Right renal pelvis (tissue), 4 donors: ENCODE data around the gene PABPN1L. TPM values are rescaled to one million over a fixed set of nuclear protein-coding genes. Genes with fewer than 3 reads are reported as not detected.
"Not testable (repeated sequence)": the region's sequence is repeated elsewhere in the genome, so short reads cannot be mapped to it uniquely, and the experiment has no call there.

Source experiments
- DNase-seq, 4 donors: peaks; one replicate each; pipeline ENCODE4 v3.0.0-alpha.2; 2013; ENCODE audit warnings: low read depth in 4 of 4, low spot score in 3 of 4, missing footprints in 1 of 4
- polyA plus RNA-seq, 4 donors: library from polyadenylated mRNA; unstranded; fragments of 120-200 nt; gene quantifications; one replicate each; pipeline ENCODE4 v1.2.1, GENCODE V29; 2013; ENCODE audit not compliant: insufficient read length in 4 of 4

The PABPN1L gene
- polyA plus RNA-seq, 4 donors = 0.09 TPM; not detected in 3

DNA sequence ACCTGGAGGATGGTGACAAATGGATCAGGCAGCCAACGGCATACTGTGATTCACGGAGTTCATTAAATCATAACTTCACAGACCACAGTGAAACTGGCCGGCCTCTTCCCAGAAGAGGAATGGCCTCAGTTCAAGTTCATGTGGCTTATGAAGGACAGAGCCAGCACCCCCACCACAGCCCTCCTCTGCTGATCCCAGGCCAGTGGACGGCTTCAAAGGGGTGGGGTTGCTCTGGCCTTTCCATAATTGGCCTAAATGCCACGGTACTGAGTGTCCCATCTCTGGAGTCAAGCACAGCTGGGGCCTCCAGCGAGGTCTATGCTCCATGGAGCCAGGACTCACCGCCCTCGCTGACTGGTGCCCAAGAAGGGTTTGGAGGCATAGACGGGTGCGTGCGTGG lies 31.1 kb downstream of the PABPN1L start:
- DNase-seq = no peak

DNA sequence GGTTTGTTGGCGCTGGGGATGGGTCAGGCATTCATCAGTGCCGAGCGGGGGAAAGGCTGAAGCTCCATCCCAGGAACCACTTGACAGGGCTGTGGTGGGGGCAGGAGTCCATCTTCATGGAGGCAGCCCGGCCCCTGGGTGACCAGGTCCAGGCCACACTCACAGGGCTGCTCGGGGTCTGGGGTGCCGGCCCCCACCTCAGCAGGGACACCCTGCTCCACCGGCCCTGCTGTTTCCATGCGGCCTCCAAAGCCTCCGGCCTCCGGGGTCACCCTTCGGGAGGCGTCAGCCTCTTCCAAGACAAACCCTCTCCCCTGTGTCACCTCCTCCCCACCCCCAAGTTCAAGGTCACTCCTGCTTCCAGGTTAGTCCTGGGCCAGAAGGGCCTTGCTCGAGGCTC lies 31.8 kb downstream of the PABPN1L start:
- no peak for DNase-seq

DNA sequence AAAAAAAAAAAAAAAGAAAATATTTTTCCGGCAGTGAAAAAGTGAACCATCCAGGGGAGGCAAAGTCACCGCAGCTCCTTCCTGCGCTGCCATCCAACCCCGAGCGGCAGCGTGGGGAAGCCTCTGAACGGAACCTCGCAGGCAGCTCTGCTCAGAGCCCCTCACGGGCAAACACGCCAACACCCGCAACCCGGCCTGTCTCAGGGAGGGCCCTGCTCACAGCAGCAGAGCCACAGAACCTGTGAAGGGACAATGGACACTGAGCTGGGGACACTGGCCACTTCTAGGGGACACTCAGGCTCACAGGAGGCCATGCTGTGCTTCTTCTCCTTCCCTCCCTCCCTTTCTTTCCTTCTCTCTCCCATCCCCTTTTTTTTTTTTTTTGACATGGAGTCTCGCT lies 33.4 kb downstream of the PABPN1L start:
- DNase-seq = no peak

DNA sequence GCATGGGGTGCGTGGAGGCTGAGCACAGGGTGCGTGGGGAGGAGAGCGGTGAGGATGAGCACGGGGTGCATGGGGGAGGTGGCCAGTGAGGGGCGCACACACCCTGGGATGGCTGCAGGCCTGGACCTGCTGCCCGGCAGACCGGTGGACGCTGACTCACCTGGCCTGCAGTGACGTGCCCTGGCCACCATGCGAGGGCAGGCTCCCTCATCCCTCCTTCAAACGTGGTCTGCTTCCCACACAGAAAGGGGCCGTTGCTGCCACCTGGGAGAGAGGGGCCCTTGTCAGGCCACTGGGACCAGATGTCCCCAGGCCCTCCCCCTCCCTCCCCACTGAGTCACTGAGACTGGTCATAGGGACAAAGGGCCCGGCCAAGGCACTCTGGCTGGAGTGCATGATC lies 34.6 kb downstream of the PABPN1L start:
- DNase-seq = no peak

DNA sequence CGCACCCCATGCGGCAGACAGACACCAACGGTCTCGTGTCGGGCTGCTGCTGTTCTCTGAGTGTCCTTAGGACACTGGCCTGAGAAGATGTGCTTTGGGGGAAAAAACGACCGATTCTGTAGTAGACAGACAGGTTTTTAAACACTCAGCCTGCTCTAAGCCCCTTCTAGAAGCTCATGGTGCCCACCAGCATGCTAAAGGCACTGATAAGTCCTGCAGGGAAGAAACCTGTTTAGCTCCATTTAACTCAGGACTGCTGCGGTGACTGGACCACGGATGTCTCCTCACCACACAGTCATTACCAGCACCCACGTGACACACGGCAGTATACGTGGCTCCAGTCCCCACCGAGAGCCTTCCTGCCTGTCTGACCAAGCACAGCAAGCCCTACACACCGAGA lies 35.7 kb downstream of the PABPN1L start:
- no peak for DNase-seq

DNA sequence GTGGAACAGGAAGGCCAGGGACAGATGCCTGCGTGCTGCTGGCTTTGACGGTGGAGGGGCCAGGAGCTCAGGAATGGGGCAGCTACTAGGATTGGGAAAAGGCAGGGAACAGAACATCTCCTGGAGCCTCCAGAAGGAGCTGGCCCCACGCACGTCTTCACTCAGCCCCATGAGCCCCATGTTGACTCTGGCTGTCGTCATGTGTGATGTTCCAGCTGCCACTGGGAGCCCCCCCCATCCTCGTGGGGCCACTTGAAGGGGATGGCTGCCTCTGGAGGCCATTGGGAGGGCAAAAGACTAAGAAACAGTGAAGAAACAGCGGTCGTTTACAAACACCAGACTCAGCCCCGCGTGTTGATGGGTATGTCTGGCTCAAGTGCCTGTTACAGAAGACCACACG lies 36.2 kb downstream of the PABPN1L start:
- DNase-seq = peak in 3 of 4 donors; percentile 30 to 58 (median 41)

DNA sequence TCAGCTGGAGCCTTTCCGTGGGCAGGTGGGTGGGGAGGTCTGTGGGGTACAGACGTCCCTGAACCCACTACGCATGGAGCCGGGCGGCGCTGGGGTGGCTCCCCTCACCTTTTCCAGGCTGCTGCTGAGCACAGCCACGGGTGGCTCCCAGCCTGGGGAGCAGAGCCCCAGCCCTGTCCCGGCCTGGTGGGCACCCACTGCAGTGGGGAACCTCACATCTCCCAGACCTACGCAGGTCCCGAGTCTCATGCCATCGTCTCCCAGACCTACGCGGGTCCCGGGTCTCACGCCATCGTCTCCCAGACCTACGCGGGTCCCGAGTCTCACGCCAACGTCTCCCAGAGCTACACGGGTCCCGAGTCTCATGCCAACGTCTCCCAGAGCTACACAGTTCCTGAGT lies 37.7 kb downstream of the PABPN1L start:
- no peak for DNase-seq

DNA sequence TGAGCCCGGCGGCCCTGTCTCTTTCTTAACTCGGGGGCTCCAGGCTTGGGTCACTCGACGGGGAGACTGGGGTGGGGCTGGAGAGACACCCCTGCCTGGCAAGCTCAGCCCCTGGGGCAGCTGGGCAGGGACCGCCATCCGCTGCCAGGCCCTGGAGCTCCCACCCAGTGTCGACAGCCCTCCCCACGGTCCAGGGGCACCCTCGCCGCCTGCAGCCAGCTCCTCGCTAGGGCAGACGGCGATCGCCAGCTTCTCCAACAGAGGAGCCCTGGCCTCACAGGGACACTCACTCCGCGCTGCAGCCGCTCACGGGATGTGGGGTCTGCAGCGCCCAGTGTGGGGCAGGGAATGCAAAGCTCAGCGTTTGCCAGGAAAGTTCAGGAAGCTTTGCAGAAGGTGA lies 38.7 kb downstream of the PABPN1L start:
- no peak for DNase-seq

DNA sequence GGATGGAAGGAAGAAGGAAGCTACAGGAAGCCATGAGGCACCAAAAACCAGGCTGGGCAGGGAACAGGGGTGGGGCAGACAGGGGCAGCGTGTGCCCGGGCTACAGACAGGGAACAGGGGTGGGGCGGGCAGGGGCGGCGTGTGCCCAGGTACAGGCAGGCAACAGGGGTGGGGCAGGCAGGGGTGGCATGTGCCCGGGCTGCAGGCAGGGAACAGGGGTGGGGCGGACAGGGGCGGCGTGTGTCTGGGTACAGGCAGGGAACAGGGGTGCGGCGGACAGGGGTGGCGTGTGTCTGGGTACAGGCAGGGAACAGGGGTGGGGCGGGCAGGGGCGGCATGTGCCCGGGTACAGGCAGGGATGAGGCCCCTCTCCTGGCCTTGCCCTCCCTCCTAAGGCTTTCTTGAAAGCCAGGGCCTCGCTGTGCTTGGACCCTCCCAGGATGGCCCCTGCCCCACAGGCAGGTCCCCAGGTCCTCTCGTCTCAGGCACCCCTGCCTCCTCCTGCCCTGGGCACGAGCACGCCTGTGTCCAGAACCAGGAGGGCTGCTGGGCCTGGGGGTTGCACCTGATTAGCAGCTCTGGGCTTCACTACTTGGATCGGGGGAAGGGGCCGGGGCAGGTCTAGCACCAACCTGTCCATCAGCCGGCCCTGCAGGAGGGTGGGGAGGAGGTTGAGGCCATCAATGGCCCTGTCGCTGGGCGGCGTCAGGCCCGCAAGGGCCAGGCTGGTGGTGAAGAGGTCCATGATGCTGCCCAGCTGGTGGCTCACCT lies 40.2 kb downstream of the PABPN1L start:
- DNase-seq = no peak

DNA sequence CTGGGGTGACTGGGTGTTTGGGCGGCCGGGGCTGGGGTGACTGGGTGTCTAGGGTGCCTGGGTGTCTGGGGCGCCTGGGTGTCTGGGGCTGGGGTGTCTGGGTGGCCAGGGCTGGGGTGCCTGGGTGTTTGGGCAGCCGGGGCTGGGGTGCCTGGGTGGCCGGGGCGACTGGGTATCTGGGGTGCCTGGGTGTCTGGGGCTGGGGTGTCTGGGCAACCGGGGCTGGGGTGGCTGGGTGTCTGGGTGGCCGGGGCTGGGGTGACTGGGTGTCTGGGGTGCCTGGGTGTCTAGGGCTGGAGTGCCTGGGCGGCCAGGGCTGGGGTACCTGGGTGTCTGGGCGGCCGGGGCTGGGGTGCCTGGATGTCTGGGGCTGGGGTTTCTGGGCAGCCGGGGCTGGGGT lies 41.3 kb downstream of the PABPN1L start:
- no peak for DNase-seq

DNA sequence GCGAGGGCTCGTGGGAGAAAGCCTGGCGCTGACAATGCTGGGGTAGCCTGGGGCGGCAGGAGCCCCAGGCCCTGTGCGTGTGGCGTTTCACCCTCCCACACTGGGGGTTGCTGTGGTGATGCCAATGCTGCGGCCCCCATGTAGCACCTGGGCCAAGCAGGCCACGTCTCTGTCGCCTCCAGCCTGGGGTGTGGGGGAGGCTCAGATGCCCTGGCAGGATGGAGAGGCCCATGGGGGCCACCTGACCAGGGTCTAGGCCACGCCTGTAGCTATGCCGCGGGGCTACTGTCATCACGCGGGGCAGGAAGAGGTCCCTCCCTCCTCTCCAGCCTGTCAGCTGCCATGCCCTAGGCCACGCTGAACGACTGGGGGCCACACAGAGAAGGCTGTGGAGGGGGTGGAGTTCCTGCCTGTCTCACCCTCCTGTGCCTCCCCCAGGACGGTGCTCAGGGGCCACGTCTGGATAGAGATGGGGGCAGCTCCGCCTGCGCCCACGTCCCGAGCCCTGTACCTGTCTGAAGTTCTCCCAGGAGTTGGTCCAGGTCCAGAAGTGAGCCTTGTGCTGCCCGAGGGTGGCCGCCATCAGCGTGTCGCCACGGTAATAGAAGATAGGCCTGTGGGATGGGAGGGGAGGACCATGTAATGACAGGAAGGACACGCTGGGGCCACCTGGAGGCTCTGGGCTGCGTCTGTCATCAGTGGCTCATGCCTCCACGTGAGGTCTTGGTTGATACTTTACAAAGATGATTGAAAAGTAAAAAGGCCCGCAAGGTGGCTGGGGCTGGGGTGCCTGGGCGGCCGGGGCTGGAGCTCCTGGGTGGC lies 42.0 kb downstream of the PABPN1L start:
- no peak for DNase-seq

DNA sequence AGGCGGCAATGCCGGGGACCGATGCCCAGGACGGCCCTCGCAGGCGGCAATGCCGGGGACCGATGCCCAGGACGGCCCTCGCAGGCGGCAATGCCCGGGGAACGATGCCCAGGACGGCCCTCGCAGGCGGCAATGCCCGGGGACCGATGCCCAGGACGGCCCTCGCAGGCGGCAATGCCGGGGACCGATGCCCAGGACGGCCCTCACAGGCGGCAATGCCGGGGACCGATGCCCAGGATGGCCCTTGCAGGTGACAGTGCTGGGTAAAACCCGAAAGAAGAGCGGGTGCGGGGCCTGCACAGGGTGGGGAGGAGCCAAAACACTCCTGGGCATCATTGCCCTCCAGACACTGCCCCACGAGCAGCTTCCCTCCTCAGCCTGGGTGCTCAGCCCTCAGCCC lies 42.8 kb downstream of the PABPN1L start:
- DNase-seq = not testable (repeated sequence)

DNA sequence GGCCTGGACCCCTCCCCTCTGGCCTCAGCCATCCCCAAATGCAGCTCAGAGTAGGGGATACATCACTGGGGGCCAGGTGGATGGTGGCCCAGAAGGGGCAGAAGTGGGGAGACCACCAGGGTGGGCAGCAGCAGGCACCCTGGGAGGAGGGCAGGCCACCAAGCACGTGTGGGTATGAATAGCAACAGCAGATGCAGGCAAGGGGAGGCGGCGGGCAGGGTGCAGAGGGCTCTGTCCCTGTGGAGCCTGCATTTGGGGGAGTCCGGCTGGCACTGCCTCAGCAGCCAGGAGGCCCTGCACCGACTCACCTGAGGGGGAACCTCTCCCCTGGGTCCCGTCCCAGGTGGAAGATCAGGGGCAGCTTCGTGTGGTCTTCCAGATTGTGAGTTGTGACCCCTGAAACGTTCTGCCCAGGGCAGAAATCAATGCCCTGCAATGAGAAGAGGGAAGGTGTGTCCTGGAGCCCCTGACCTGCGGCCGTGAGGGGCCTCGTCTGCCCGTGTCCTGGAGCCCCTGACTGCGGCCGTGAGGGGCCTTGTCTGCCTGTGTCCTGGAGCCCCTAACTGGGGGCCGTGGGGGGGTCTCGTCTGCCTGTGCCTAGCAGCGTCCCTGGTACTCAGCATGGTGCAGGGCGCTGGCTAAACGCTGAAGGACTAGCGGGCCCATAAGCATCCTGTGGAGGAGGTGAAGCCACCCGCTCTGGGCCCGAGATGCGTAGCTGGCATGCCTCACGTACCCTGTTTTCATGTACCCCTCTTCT lies 44.0 kb downstream of the PABPN1L start:
- no peak for DNase-seq

DNA sequence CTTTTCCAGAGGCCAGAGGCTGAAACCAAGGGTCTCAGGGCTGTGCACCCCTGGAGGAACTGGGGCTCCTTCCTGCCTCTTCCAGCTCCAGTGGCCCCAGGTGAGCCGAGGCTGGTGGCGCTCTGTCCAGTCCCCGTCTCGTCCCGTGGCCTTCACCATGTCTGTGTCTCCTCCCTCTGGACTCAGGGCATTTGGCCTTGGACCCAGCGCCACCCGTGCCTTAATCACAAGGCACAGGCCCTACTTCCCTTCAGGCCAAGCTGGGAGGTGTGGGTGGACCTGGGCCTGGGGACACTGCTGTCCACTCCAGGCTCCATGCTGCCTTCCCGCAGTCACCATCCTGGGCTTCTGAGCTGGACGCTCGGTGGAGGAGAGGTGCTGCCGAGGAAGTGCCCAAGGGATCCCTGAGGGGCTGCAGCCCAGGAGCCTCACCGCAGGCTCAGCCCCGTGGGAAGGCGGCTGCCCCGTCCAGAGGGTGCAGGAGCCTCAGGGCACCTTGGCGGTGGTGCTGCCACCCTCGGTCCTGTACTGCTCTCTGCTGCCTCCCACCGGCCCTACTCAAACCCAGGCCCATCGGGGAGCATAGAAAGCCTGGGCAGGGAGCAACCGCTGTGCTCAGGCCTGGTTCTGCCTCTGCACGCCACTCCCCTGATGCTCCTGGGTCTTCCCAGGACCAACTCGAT lies 45.2 kb downstream of the PABPN1L start:
- no peak for DNase-seq

DNA sequence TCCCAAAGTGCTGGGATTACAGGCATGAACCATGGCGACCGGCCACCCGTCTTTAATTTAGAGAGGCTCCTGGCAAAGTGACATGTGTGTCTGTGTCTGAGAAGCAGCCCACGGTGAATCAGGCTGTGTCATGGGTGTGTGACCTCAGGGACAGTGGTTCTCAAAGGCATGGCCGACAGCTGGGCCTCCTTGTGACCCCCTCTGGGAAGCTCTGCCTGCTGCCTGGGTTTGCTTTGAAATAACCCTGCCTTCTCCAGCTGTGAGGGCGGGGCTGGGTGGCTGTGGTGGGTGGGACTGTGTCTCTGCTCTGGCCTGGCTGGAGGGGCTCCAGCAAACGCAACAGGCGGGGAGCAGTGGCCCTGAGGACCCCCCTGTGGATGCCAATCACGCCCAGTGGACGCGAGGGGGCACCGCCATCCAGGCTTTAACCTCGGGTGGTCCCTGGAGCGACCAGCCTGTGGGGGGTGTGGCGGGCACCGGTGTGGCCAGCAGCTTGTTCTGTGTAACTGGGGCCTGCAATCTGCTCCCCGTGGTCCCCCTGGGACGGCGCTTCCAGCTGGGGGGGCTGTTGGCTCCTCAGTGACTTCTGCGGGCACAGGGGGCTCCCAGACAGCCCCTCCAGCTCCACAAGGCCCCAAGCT lies 46.0 kb downstream of the PABPN1L start:
- DNase-seq = no peak

DNA sequence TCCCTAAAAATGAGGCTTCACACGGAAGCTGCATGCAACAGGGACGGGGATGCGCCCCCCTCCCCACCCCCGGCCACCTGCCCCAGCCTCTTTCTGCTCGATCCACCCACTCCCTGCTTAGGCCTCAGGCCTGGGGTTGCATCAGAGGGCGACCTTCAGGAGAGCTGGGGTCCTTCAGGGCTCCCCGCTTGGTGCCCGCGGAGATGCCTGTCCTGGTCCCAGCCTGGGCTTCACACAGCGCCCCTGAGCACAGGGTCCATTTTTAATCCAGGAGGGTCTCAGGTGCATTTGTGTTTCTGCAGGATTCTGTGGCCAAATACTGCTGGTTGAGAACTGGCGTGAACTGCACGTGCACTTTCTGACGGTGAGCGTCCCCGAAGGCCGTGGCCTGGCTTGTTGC lies 47.3 kb downstream of the PABPN1L start:
- no peak for DNase-seq

DNA sequence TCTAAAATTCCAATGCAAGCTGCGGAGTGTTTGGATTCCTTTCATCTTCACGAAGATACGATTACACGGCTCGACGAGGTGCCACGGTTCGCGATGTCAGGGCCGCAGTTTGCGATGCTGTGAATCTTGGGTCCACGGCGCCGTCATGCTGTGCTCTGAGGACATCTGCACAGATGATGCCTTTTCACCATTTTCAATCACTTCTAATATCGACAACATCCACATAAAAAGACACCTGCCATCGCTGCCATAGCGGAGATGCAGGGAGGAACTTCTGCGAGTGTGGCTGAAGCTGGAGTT lies 47.9 kb downstream of the PABPN1L start:
- DNase-seq = no peak

DNA sequence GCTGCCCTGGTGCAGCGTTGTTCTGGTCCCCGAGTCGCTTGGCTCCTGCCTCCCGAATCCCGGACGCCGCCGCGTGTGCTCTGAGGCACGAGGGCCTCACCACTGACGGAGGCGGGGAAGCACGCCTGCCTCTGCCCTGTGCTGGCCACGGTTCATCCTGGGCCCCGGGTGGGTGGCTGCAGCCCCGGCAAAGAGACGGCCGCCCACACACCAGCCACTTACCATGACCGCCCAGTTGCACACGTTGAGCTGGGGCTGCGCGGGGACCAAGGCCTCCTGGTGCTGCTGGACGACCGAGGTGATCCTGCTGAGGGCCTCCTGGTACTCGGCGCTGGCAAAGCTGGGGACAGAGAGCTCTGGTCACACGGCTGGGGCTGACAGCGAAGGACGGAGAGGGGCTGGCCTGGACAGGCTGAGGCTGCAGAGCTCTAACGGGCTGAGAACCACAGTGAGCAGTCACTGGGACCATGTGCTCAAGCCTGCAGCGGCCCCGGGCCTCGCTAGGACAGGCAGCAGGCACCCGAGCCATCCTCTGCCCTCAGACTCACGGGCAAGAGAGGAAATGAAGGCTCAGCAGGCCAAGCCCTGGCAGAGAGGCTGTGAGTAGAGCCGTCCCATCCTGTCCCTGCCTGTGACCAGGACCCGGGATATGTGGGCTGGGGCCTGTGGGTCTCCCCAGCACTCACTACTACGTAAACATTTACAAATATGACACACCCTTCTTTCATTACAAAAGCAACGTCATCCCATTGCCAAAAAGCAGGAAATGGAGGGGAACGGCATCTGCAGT lies 48.5 kb downstream of the PABPN1L start:
- no peak for DNase-seq

DNA sequence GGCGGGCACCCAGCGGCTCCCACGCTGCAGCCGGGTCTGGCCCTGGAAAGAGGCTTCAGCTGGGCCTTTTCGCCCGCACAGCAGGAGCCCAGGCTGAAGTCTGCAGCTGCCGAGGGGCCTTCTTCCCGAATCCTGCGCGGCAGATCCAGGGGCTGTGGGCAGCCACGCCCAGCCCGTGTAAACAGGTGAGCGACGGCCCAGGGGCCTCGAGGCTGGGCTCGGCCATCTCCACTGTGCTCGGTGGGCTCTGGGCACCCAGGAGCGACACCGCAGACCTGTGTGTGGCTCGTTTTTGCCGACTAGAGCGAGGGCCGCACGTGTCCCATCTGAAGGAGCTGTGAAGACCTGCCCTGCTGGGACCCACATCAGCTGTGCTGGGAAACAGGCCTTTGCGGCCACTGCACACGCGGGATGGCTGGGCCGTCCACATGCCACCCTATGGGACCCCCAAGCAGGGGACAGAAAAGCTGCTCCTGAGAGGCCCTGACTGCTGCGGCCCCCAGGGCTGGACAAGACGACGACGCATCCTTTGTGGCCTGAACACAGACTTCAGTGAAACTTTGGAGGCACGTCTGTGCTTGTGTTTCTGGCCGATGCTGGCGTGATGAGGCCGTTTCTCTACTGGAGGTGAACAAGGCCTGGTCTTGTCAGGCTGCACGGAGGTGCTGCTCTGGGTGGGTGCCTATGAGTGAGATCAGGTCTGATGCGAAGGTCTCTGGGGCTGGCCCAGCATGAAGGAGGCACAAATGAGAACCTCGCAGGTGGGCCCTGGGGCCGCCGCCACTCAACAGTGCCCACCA lies 49.5 kb downstream of the PABPN1L start:
- DNase-seq = no peak
